Pulmonary artery endothelial cell (primary cell): ENCODE results near the gene ANXA2. TPM values are rescaled to one million over a fixed set of nuclear protein-coding genes. Genes with fewer than 3 reads are reported as not detected.
A peak's percentile ranks its signal among the peaks of the same experiment; 100 is the strongest.

Experiments
- DNase-seq: peaks from one replicate; pipeline ENCODE4 v3.0.0-alpha.2; 2011; ENCODE audit warnings: low read depth, low spot score
- total RNA-seq: library from RNA; depleted of rRNA; stranded (reverse); fragments of >200 nt; gene quantifications from 2 replicates; pipeline ENCODE4 v1.2.3, GENCODE V29; 2014

ANXA2 gene
- total RNA-seq, 1 donor from 2014 or later = 5,562 TPM

GRCh38 chr15:60389261-60390077 lies 8.3 kb downstream of the ANXA2 start:
- DNase-seq = no peak

GRCh38 chr15:60387321-60387720 lies 10.5 kb downstream of the ANXA2 start:
- no peak for DNase-seq

DNA sequence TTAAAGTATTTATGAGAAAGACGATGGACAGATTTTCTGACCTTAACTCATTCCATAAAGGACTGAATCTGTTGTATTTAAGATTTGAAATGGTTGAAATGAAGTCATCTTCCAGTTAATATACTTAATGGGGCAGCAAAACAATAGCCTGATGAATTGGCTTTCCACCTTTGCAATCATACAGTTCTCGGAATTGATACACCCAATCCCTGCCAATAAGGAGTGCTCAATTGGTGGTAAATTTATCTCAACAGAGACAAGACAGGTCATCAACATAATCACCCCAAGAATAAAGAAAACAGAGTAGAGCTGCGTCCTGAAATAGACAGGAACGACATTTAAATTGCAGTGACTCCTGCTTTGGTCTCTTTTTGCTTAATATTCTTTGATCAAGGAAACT lies 11.2 kb downstream of the ANXA2 start:
- DNase-seq = no peak

- DNase-seq = no peak
These were observed 11.9 kb downstream of the ANXA2 start for GRCh38 chr15:60385620-60386552.

GRCh38 chr15:60384526-60385126 lies 13.2 kb downstream of the ANXA2 start:
- no peak for DNase-seq

DNA sequence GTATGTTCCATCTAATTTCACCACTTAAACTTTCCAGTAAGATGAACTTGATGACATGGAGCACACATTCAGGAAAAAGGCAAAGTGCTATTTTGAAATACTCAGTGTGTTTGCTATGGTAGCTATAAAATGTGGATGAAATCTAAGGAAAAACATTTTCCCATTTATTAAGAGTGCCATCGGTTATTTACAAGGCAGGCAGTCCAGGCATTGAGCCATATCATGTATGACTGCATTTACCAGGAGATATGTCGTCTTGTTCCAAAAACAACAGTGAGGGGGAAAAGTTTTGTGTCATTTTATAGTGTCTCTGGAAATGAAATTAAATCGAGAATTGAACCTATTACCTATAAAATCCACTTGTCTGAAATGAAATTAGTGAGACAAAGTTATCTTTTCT lies 13.7 kb downstream of the ANXA2 start:
- DNase-seq = no peak

- DNase-seq = no peak
These were observed 14.8 kb downstream of the ANXA2 start for GRCh38 chr15:60382773-60383674.

DNA sequence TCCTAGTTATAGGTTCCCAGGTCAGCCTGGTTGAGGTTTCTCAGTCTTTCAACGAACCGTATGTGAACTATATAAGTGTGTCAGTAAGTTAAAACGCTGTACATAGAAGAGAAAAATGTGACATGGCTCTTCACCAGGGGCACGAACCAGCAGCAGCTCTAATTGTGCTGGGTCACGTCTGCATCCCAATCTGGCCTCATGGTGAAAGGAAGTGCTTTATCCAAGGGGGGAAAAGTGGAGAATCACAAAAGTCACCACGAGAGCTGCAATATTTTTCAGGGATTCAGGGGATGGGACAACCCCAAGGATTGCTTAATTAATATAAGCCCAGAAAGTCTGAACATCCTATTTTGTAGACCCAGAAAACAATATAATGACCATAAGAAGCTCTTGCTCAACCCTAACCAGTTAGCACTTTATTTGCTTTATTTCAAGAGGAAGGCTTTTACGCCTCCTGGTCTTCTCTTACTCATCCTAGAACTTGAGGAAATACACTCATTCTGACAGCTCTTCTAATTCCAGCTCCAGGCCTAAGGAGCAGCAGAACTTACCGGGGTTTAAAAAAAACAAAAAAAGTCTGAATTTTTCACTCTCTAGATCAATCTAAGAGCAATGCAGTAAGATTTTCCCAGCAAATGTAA lies 16.5 kb downstream of the ANXA2 start:
- DNase-seq = no peak

GRCh38 chr15:60379525-60380274 lies 18.1 kb downstream of the ANXA2 start:
- DNase-seq = no peak

- no peak for DNase-seq
These were observed 18.6 kb downstream of the ANXA2 start for GRCh38 chr15:60379185-60379524.

- DNase-seq = no peak
These were observed 21.1 kb downstream of the ANXA2 start for GRCh38 chr15:60376677-60377095.

DNA sequence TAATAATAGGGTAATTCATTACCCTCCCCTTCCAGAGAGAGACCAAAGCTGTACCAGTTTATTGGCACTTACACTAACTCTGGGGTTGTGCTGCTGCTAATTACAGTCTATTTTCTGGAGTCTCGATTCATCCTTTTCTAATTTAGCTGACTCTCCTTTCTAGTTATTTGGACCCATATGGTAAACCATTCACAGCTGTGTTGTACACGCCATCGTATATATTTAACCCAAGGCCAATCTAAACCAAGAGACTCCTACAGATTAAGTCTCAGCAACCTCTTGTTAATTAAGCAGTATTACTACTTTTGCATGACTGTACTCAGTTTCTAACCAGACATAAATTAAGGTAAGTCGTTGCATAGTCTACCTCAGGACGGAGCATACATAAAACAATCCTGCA lies 22.5 kb downstream of the ANXA2 start:
- DNase-seq = no peak

GRCh38 chr15:60374628-60375081 lies 23.1 kb downstream of the ANXA2 start:
- DNase-seq = peak; percentile 89

DNA sequence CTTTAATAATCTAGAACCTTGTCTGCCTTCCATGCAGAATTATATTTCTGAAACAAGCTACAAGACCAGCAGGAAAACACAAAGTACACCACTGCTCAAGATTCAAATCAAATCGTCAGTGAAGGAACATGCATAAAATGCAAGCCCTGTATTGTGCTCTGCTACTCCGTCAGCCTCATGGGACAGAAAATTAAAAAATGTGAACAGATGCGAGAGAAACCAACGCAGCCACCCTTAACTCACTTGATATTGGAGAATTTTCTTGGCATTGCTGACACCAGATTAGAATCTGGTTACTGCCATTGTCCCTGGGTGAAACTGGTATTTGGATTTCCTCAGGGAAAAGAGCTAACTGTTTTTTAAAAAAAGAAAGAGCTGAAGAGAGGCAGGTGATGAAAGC lies 23.6 kb downstream of the ANXA2 start:
- DNase-seq = no peak

GRCh38 chr15:60373745-60374144 lies 24.0 kb downstream of the ANXA2 start:
- no peak for DNase-seq

DNA sequence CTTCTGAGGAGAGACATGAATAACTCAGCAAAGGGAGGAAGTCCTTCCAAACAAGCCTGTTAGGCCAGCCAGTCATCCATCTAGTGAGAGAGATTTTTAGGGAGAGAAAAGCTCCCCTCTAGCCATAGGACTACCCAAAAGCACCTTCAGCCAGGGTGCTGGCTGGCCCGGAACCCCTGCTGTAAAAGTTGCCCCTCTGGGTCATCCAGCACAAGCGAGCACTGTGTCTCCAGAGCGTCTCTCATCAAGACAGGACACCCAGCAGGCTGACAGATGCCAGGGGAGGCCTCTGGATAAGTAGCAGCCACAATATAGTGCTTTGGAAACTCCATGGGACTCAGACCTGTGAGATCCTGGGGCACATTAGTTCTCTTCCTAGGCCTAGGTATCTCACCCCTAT lies 24.5 kb downstream of the ANXA2 start:
- DNase-seq = no peak

- no peak for DNase-seq
These were observed 25.0 kb downstream of the ANXA2 start for GRCh38 chr15:60372756-60373155.

DNA sequence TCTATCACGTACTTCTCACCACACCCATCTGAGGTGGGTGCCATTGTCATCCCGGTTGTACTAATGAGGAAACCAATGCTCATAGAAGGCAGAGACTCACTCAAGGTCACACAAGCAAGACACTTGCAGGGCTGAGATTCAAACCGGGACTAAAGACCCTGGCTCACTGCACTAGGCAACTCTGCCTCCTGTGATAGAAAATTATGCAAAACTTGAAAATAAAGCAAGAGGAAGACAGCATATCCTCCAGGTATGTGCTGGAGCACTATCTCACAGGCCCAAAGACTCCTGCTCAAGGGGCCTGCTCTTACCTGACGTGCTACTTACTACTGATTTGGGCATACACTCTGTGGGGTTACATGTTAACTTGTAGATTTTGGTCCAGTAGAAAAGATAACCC lies 25.6 kb downstream of the ANXA2 start:
- no peak for DNase-seq

DNA sequence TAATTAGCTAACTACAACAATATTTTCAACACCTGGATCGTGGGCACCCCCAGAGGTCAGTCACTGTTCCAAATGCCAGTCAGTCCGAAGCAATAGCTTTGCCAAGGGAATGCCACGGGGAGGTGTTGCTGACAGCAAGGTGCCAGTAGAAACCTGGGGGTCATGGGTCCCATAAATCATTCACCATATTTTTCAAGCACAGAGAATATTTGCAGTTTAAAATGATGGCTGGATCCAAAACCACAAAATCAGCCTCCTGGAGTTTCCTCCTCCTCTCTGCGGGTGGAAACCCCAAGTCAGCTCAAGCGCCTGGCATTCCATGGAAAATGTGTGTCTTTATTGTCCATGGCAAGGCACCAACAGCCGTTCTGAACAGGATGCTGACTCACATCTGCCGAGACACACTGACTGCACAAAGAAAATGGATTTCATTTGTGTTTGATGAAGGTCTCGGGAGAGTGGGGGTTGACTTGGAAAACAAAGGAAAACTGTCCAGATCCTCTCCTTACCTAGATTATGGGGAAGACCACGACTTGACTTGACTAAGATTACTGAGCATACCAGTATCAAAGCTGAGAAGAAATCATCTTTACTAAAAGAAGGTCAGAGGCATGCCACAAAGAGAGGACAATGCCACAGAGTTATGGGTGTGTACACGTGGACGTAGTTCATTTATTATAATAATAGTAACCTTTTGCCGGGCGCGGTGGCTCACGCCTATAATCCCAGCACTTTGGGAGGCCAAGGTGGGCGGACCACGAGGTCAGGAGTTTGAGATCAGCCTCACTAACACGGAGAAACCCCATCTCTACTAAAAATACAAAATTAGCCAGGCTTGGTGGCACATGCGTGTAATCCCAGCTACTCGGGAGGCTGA lies 26.4 kb downstream of the ANXA2 start:
- peak; percentile 98 for DNase-seq
